HG03045 (cell line): ENCODE results near the gene LRRC75A.
"Not testable (repeated sequence)": the region's sequence is repeated elsewhere in the genome, so short reads cannot be mapped to it uniquely, and the experiment has no call there.

Source experiments
- ATAC-seq: cut with Tn5 transposase; IDR thresholded peaks from one replicate; pipeline ENCODE4 v1.9.1; 2021; ENCODE audit warnings: mild to moderate bottlenecking, moderate library complexity; ENCODE audit not compliant: unreplicated experiment

Gene LRRC75A

DNA sequence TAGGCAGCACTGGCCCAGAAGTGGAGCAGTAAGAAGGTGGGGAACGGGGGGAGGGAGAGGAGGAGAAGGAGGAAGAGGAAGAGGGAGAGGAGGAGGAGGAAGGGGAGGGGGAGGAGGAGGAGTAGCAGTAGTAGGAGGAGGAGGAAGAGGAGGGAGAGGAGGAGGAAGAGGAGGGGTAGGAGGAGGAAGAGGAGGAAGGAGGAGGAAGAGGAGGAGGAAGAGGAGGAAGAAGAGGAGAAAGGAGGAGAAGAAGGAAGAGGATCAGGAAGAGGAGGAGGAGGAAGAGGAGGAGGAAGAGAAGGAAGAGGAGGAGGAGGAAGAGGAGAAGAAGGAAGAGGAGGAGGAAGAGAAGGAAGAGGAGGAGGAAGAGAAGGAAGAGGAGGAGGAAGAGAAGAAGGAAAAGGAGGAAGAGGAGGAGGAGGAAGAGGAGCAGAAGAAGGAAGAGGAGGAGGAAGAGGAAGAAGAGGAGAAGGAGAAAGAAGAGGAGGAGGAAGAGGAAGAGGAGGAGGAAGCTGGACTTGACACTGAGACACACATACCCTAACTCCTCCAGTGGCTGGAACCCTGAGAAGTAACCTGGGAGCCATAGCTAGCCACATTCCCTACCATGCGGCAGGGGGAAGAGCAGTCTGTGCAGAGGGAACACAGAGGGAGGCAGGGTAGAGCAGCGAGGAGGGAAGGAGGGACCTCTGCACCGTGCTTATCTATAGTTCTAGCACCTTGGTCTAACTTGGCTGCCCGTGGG, 35.8 kb downstream of the LRRC75A start:
- ATAC-seq = no peak

DNA sequence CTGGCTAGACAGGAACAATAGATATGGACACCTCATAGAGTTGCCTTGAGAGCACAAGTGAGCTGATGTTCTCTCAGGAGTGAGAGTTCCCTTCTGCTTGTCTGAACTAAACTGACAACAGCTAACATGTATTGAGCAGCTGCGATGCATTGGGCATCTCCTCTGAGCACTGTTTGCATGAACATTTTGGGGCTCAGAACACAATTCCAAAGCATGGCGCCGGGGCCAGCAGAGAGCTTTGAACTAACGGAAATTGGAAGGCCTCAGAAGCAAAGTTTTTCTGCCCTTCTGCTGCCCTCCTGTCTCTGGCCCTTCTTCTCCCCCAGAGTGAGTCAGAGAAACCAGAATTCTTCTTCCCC, 38.5 kb downstream of the LRRC75A start:
- ATAC-seq = no peak

GRCh38 chr17:16452268-16452667, 39.7 kb downstream of the LRRC75A start:
- not testable (repeated sequence) for ATAC-seq

GRCh38 chr17:16450028-16450427, 42.0 kb downstream of the LRRC75A start:
- ATAC-seq = no peak

DNA sequence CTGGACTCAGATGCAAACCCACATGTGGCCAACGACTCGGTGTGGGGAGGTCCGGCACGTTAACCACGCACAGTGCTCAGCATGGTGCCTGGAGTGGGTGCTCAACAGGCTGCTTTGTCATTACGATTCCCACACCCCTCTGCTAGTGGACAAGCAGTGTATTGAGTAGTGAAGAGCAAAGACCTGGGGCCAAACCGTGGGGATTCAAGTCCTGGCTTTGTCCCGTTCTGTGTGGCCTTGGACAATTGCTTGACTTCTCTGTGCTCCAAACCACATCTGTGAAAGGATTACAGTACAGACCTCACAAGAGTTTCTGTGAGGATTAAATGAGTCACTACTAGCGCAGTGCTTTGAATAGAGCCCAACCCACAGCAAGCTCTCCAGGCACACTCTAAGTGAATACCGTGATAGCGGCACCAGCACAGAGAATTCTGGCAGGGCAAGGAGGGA, 42.8 kb downstream of the LRRC75A start:
- no peak for ATAC-seq

- no peak for ATAC-seq
Measured at GRCh38 chr17:16448490-16448889, 43.5 kb downstream of the LRRC75A start.

- ATAC-seq = no peak
Measured at GRCh38 chr17:16447676-16448075, 44.3 kb downstream of the LRRC75A start.

DNA sequence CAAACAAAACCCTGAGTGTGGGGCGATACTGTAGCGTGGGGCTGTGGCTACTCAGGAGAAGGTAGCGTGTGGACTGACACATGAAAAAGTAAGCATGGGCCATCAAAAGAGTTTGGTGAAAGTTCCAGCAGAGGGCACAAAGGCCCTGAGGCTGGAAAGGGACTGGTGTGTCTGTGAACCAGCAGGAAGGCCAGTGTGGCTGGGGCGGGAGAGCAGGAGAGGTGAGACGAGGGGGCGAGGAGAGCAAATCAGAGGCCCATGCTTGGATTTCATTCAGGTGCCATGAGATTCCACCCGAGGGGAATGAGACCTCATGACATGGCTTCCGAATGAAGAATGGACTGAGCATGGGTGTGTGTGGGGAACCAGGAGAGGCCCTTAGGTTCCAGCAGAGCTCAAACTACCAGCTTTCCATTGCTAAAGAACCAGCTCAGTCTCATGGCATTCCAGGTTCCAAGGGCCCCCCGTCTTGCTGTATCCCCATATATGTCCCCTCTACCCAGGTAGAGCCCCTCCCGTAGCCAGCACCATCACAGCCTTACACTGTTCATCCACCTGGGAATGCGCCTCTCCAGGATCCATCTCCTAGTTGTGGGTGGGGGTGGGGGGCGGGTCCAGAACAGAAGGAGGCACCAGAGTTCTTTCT, 45.5 kb downstream of the LRRC75A start:
- ATAC-seq = no peak

GRCh38 chr17:16444258-16444886, 47.6 kb downstream of the LRRC75A start:
- no peak for ATAC-seq

GRCh38 chr17:16443511-16444257, 48.3 kb downstream of the LRRC75A start:
- no peak for ATAC-seq

DNA sequence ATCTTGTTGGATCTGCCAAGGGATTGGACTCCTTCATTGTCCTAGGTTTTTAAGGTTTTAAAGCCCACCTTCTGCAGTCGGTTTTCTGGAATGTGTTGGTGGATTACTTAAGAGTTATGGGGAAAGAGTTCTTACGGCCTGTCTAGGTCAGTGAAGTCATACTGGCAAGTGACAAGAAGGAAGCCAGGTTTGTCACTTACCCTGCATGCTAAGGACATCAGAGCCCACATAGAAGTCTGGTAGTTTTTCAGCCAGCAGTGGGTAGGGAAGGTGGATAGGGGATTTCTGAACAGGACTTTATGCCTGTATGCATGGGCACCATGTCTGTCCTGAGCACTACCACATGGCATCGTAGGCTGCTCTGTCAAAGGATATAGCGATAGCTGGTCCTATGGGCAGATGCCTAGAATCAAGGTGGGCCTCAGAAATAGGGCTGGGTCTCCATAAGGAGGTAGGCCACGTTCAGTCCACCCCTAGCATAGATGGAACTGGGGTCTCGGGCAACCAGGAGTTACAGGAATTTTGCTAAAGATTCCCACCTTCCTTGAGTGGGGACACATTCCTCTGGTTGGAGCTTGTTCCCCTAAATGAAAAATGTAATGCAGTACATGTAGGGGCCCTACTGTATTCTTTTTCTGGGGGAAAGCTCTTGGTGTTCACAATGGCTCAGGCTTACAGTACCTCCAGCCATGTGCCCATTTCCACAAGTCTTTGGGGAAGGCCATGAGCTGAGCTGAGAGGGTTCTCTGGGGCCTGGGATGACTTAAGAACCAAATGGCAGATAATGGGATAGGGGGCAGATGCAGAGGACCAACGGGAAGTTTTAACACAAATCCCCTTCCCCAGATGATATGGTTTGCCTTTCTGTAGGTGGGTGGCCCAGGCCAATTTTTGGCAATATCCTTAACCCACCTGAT, 49.1 kb downstream of the LRRC75A start:
- ATAC-seq = no peak

GRCh38 chr17:16442141-16442540, 49.9 kb downstream of the LRRC75A start:
- no peak for ATAC-seq

GRCh38 chr17:16440901-16441629, 50.9 kb downstream of the LRRC75A start:
- no peak for ATAC-seq

GRCh38 chr17:16440354-16440753, 51.6 kb downstream of the LRRC75A start:
- ATAC-seq = not testable (repeated sequence)

- no peak for ATAC-seq
Measured at GRCh38 chr17:16439811-16440351, 52.1 kb downstream of the LRRC75A start.

DNA sequence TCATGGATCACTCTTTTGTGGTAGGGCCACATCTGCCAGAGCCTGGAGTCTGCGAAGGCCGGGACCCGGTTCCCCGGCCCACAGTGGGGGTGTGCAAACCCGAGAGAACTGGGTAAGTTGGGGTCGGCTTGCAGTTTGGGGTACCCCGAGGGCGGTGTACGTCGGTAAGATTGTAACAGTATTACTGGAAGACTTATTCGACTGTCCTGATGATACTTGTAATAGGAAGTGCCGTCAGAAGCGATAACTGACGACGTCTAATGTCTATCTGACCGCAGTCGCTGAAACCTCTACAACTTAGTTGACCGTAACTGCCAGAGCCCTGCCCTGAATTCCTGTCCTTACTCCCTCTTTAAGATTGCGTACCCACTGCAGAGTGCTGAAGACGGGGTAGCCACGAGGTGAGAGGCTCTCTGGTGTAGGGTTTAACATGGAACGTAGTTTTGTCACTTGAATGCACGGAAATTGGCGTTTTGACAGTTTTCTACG, 52.6 kb downstream of the LRRC75A start:
- no peak for ATAC-seq

- ATAC-seq = peak; percentile 70
Measured at GRCh38 chr17:16438557-16439302, 53.3 kb downstream of the LRRC75A start.

DNA sequence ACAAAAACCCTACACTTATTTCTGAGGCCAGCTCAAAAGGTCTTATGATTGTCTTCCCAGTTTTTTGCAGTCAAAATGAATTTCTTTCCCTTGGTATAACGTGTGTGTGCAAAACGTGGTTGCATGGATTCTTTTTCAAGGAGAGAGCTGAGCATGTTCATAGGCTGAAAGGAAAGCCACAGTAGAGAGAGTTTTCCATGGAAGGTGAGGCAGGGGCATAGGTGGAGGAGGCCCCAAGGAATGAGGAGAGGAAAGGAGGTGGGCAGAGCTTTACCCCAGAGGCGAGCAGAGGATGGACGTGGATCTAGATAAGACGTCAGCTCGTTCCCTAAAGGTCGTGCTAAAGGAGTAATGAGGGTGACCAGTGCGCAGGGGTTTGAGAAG, 53.8 kb downstream of the LRRC75A start:
- peak; percentile 8 for ATAC-seq

DNA sequence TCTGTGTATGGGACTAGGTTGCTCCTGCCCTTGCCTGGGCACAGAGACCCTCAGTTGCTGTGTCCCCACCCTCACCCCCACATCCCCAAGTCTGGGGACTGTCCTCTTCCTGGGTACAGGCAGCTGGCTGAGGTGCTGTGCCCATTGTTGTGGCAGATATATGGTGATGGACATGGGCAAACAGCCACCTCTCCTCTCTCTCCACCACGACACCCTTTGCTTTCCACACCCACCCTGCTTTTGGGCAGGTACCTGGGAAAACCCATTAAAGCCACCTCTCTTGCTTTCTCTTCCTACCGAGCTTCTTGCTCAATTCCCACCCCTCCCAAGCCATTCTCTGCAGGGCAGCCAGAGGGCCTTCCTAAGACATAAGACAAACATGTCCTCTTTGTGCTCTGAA, 54.9 kb downstream of the LRRC75A start:
- no peak for ATAC-seq
